Ishikawa (cell line): ENCODE measurements around the gene CLSTN1.

Experiments
- CEBPB ChIP-seq: IDR thresholded peaks from 2 replicates; pipeline ENCODE4 v1.6.1; 2012
- CREB1 ChIP-seq: IDR thresholded peaks from 2 replicates; pipeline ENCODE4 v1.6.1; 2012; ENCODE audit warnings: low read depth
- EGR1 ChIP-seq: IDR thresholded peaks from 2 replicates; pipeline ENCODE4 v1.6.1; 2012
- EP300 ChIP-seq: IDR thresholded peaks from 2 replicates; pipeline ENCODE4 v1.6.1; 2012; ENCODE audit warnings: borderline replicate concordance
- FOXM1 ChIP-seq: IDR thresholded peaks from 2 replicates; pipeline ENCODE4 v1.6.1; 2012; ENCODE audit warnings: low read depth, borderline replicate concordance
- MAX ChIP-seq: IDR thresholded peaks from 2 replicates; pipeline ENCODE4 v1.6.1; 2012
- RAD21 ChIP-seq: IDR thresholded peaks from 2 replicates; pipeline ENCODE4 v1.6.1; 2012; ENCODE audit warnings: low read depth
- REST ChIP-seq: IDR thresholded peaks from 2 replicates; pipeline ENCODE4 v1.6.1; 2012; ENCODE audit warnings: low read depth, mild to moderate bottlenecking
- TAF1 ChIP-seq: IDR thresholded peaks from 2 replicates; pipeline ENCODE4 v1.6.1; 2012; ENCODE audit warnings: low read depth, mild to moderate bottlenecking
- TCF12 ChIP-seq: IDR thresholded peaks from 2 replicates; pipeline ENCODE4 v1.6.1; 2012; ENCODE audit warnings: low read depth
- TEAD4 ChIP-seq: IDR thresholded peaks from 2 replicates; pipeline ENCODE4 v1.6.1; 2012
- USF1 ChIP-seq: IDR thresholded peaks from 2 replicates; pipeline ENCODE4 v1.6.1; 2012
- YY1 ChIP-seq: IDR thresholded peaks from 2 replicates; pipeline ENCODE4 v1.6.1; 2012; ENCODE audit warnings: low read depth
- ZBTB7A ChIP-seq: IDR thresholded peaks from 2 replicates; pipeline ENCODE4 v1.6.1; 2012; ENCODE audit warnings: low read depth

- TF ChIP-seq REST (no peak), TEAD4 (no peak), MAX (no peak), TCF12 (no peak), EP300 (no peak), YY1 (no peak), EGR1 (no peak), TAF1 (no peak), RAD21 (no peak), CREB1 (no peak), ZBTB7A (no peak), CEBPB (no peak), USF1 (no peak), FOXM1 (no peak)
Observed at GRCh38 chr1:9703681-9704080, 120.1 kb downstream of the CLSTN1 start.
